IMR-90 (cell line): Measurements from ENCODE around the gene SLC16A5. TPM values are rescaled to one million over a fixed set of nuclear protein-coding genes. Genes with fewer than 3 reads are reported as not detected.

Source experiments
- ATAC-seq: fragments of 200-7000 bp; cut with Tn5 transposase; 2 replicates; pipeline ENCODE4 v1.9.1; 2020; ENCODE audit warnings: low read depth, mild to moderate bottlenecking, moderate library complexity
- BruUV-seq: library from RNA; stranded (reverse); fragments of 400-500 nt; replicated peaks from 2 replicates; lab custom pipeline; 2021; lab: Mats Ljungman, UMichigan
- CTCF ChIA-PET: fragments of 300-600 bp; formaldehyde crosslinking; extraction: SDS; loops from one replicate; lab custom pipeline; 2021; ENCODE audit warnings: antibody characterized with exemption; lab: Yijun Ruan, JAX
- POLR2A ChIA-PET: fragments of 300-600 bp; sonication (Branson Sonifier 250); formaldehyde crosslinking; loops from one replicate; lab custom pipeline; 2022; ENCODE audit warnings: antibody characterized with exemption; ENCODE audit not compliant: unreplicated experiment; lab: Charles Lee
- DNase-seq: peaks from one replicate; pipeline ENCODE4 v3.0.0; 2013
- H2AFZ ChIP-seq: replicated peaks from 2 replicates; pipeline ENCODE3; 2013; ENCODE audit warnings: low read length, mild to moderate bottlenecking; ENCODE audit not compliant: poor library complexity
- H2AK5ac ChIP-seq: 2 replicates; pipeline ENCODE4 v1.6.1; 2013; ENCODE audit warnings: low read depth, low read length, inconsistent platforms
- H2AK9ac ChIP-seq: replicated peaks from 2 replicates; pipeline ENCODE3; 2013; ENCODE audit warnings: mild to moderate bottlenecking, low read depth, low read length, moderate library complexity; ENCODE audit not compliant: poor library complexity
- H2BK120ac ChIP-seq: 2 replicates; pipeline ENCODE4 v1.6.1; 2013; ENCODE audit warnings: low read depth, low read length, inconsistent platforms
- H2BK15ac ChIP-seq: 3 replicates; pipeline ENCODE4 v1.6.1; 2013; ENCODE audit warnings: low read depth, low read length, inconsistent platforms
- H2BK20ac ChIP-seq: 2 replicates; pipeline ENCODE4 v1.6.1; 2013; ENCODE audit warnings: low read depth, mild to moderate bottlenecking, inconsistent platforms, low read length, moderate library complexity
- H2BK5ac ChIP-seq: 2 replicates; pipeline ENCODE4 v1.6.1; 2013; ENCODE audit warnings: mild to moderate bottlenecking, low read depth, low read length, inconsistent platforms; ENCODE audit not compliant: poor library complexity, severe bottlenecking
- H3K14ac ChIP-seq: replicated peaks from 2 replicates; pipeline ENCODE4 v1.6.1; 2013; ENCODE audit warnings: low read depth, low read length, inconsistent platforms
- H3K18ac ChIP-seq: 2 replicates; pipeline ENCODE4 v1.6.1; 2013; ENCODE audit warnings: low read depth, low read length, control low read depth
- H3K23ac ChIP-seq: 2 replicates; pipeline ENCODE4 v1.6.1; 2013; ENCODE audit warnings: low read depth, low read length, inconsistent platforms
- H3K27ac ChIP-seq: 2 replicates; pipeline ENCODE4 v1.5.1; 2013; ENCODE audit warnings: mild to moderate bottlenecking, control low read depth, low read length; ENCODE audit not compliant: insufficient read depth
- H3K27me3 ChIP-seq: 2 replicates; pipeline ENCODE4 v1.6.1; 2013; ENCODE audit warnings: low read length; ENCODE audit not compliant: control insufficient read depth, insufficient read depth
- H3K36me3 ChIP-seq: 2 replicates; pipeline ENCODE4 v1.6.1; 2013; ENCODE audit warnings: low read length, mixed read lengths; ENCODE audit not compliant: control insufficient read depth, insufficient read depth
- H3K4ac ChIP-seq: 2 replicates; pipeline ENCODE4 v1.6.1; 2013; ENCODE audit warnings: low read depth, low read length, inconsistent platforms
- H3K4me1 ChIP-seq: 2 replicates; pipeline ENCODE4 v1.6.1; 2013; ENCODE audit warnings: low read length, mixed read lengths; ENCODE audit not compliant: control insufficient read depth, insufficient read depth
- H3K4me2 ChIP-seq: 2 replicates; pipeline ENCODE4 v1.6.1; 2013; ENCODE audit warnings: low read depth, mild to moderate bottlenecking, control low read depth, low read length, moderate library complexity
- H3K4me3 ChIP-seq: 2 replicates; pipeline ENCODE4 v1.5.1; 2013; ENCODE audit warnings: low read depth, mild to moderate bottlenecking, control low read depth, low read length, moderate library complexity; ENCODE audit not compliant: insufficient read depth
- H3K56ac ChIP-seq: 2 replicates; pipeline ENCODE4 v1.6.1; 2013; ENCODE audit warnings: low read length, inconsistent platforms; ENCODE audit not compliant: insufficient read depth; ENCODE audit errors: extremely low read depth
- H3K79me1 ChIP-seq, 2 experiments: 2 replicates each; pipeline ENCODE4 v1.6.1; 2013; ENCODE audit warnings: low read length in 2 of 2, inconsistent platforms in 1 of 2, low read depth in 1 of 2
- H3K9ac ChIP-seq: 2 replicates; pipeline ENCODE4 v1.6.1; 2013; ENCODE audit warnings: low read depth, low read length, control low read depth
- H3K9me1 ChIP-seq: 2 replicates; pipeline ENCODE4 v1.6.1; 2013; ENCODE audit warnings: low read length, inconsistent platforms; ENCODE audit not compliant: insufficient read depth
- H3K9me3 ChIP-seq: 2 replicates; pipeline ENCODE4 v1.6.1; 2013; ENCODE audit warnings: low read length; ENCODE audit not compliant: control insufficient read depth, insufficient read depth
- H4K20me1 ChIP-seq: 2 replicates; pipeline ENCODE4 v1.6.1; 2013; ENCODE audit warnings: low read length, inconsistent platforms; ENCODE audit not compliant: insufficient read depth
- H4K5ac ChIP-seq: 2 replicates; pipeline ENCODE4 v1.6.1; 2013; ENCODE audit warnings: mild to moderate bottlenecking, low read depth, low read length, control low read depth
- H4K8ac ChIP-seq, 2 experiments: 2 replicates each; pipeline ENCODE4 v1.6.1; 2013; ENCODE audit warnings: low read depth in 2 of 2, low read length in 2 of 2, control low read depth in 1 of 2, inconsistent platforms in 1 of 2
- H4K91ac ChIP-seq: 2 replicates; pipeline ENCODE4 v1.6.1; 2013; ENCODE audit warnings: low read depth, low read length, inconsistent platforms; ENCODE audit not compliant: insufficient read depth
- CEBPB ChIP-seq: IDR thresholded peaks from 2 replicates; pipeline ENCODE4 v1.6.1; 2012; ENCODE audit warnings: low read depth, low read length, improper control_type of control experiment
- ELK1 ChIP-seq: fragments of 150-350 bp; IDR thresholded peaks from 2 replicates; pipeline ENCODE4 v1.6.1; 2016; ENCODE audit warnings: low read depth, mild to moderate bottlenecking, low read length, moderate library complexity, borderline replicate concordance
- FOS ChIP-seq: fragments of 150-350 bp; IDR thresholded peaks from 2 replicates; pipeline ENCODE4 v1.6.1; 2016; ENCODE audit warnings: low read depth, low read length
- NFE2L2 ChIP-seq: fragments of 150-350 bp; IDR thresholded peaks from 2 replicates; pipeline ENCODE4 v1.6.1; 2016; ENCODE audit warnings: low read depth, mild to moderate bottlenecking, low read length
- RFX5 ChIP-seq: IDR thresholded peaks from 2 replicates; pipeline ENCODE4 v1.8.0; 2012; ENCODE audit warnings: low read depth, mild to moderate bottlenecking, low read length, moderate library complexity
- SMC3 ChIP-seq: fragments of 150-350 bp; IDR thresholded peaks from 2 replicates; pipeline ENCODE4 v1.6.1; 2016; ENCODE audit warnings: low read depth, mild to moderate bottlenecking, antibody characterized with exemption, low read length, moderate library complexity
- USF2 ChIP-seq: fragments of 150-350 bp; IDR thresholded peaks from 2 replicates; pipeline ENCODE4 v1.6.1; 2017; ENCODE audit warnings: mild to moderate bottlenecking, antibody characterized with exemption, low read length, low read depth
- WGBS, 2 experiments: methylation state at CpG; one replicate each; pipeline versions ENCODE4 v1.1.5 to v1.1.7; 2013; ENCODE audit warnings: missing lambda C conversion rate in 2 of 2; ENCODE audit not compliant: insufficient read length in 1 of 2; ENCODE audit errors: extremely low coverage in 2 of 2; 5-methylcytosine and 5-hydroxymethylcytosine counted together
- dilution Hi-C: fragments of 300-500 bp; cut with HindIII; formaldehyde crosslinking; loops from one replicate; pipeline ENCODE4 v1.14.3; 2018; ENCODE audit warnings: low sequenced_read_pairs; ENCODE audit not compliant: unreplicated experiment
- in situ Hi-C: fragments of 300-500 bp; cut with MboI; formaldehyde crosslinking; loops from 3 replicates; pipeline ENCODE4 v1.14.3; 2019; ENCODE audit warnings: low sequenced_read_pairs, inconsistent platforms, mixed read lengths
- intact Hi-C: fragments of 100-400 bp; cut with micrococcal nuclease; formaldehyde crosslinking; loops from 2 replicates; pipeline ENCODE4 v1.10.0; 2022
- polyA plus RNA-seq, 3 experiments: library from polyadenylated mRNA; depleted of rRNA; stranded (reverse); fragments of >200 nt; gene quantifications; 2 replicates each; pipeline ENCODE4 v1.2.3, GENCODE V29; 2012; ENCODE audit warnings: low replicate concordance in 1 of 3
- total RNA-seq: library from RNA; depleted of rRNA; stranded (reverse); fragments of >200 nt; gene quantifications from 2 replicates; pipeline ENCODE4 v1.2.3, GENCODE V29; 2012

The SLC16A5 gene
- total and polyA plus RNA-seq, 2 of the 4 experiments (the other 2 are of a cell fraction), result 1.8 to 7.1 TPM

- Histone ChIP-seq H3K4me3 (no peak overlapping the region), H3K79me1 (peaks cover 0 to 24% of the 10 kb centered on the region in 2 experiments; a peak in 2 of 4 replicates), H3K27ac (no peak overlapping the region), H3K4ac (no peak overlapping the region), H3K4me1 (peaks cover 22% of the 10 kb centered on the region), H2BK15ac (no peak overlapping the region), H3K27me3 (no peaks in the 10 kb centered on the region), H2BK20ac (no peak overlapping the region), H4K8ac (no peak overlapping the region), H4K5ac (peak overlapping the region; percentile 9; the same call in 1 of the 2 replicates), H4K91ac (0 out of 2 replicates have a peak overlapping the region, but pooled peaks have one; percentile 14), H4K20me1 (no peaks in the 10 kb centered on the region; the same call in 1 of the 2 replicates), H2AK9ac (peak overlapping the region; percentile 50), H2BK5ac (no peak overlapping the region), H2AFZ (peak overlapping the region; percentile 10), H3K4me2 (no peak overlapping the region), H3K23ac (no peak overlapping the region), H3K9me1 (peaks cover 18% of the 10 kb centered on the region), H2AK5ac (peak overlapping the region; percentile 65; the same call in 1 of the 2 replicates), H3K18ac (no peak overlapping the region), H3K36me3 (peaks cover 3% of the 10 kb centered on the region; the same call in 1 of the 2 replicates), H2BK120ac (no peak overlapping the region), H3K56ac (no peak overlapping the region), H3K9me3 (no peaks in the 10 kb centered on the region), H3K14ac (no peak overlapping the region), H3K9ac (no peak overlapping the region)
- intact Hi-C loops (no loop called here), dilution Hi-C loops (no loop called here), in situ Hi-C loops (no loop called here)
- TF ChIP-seq CEBPB, result no peak
- TF ChIP-seq SMC3, result no peak
- no peak for TF ChIP-seq FOS
- TF ChIP-seq NFE2L2, result no peak
- TF ChIP-seq USF2, result no peak
- TF ChIP-seq RFX5, result no peak
- TF ChIP-seq ELK1, result no peak
- 94% methylated on average over 5 of the region's 18 CpGs; no CpG with 5 or more reads in 1 of the 2 experiments for WGBS, 2 experiments
- CTCF ChIA-PET, result interaction anchor here (1.7 kb wide), 1 partner anchor 20 kb away, joined by 5 read pairs; no protein-coding TSS in a partner anchor
- POLR2A ChIA-PET, result no interaction called here
- no peak for DNase-seq
- no peak for ATAC-seq
- no TSS peak for BruUV-seq
These were observed 5.9 kb downstream of the SLC16A5 start for GRCh38 chr17:75093548-75094158.
